Measurements from ENCODE around the gene TERB1. TPM values are rescaled to one million over a fixed set of nuclear protein-coding genes. Genes with fewer than 3 reads are reported as not detected.

Gene TERB1, protein sequence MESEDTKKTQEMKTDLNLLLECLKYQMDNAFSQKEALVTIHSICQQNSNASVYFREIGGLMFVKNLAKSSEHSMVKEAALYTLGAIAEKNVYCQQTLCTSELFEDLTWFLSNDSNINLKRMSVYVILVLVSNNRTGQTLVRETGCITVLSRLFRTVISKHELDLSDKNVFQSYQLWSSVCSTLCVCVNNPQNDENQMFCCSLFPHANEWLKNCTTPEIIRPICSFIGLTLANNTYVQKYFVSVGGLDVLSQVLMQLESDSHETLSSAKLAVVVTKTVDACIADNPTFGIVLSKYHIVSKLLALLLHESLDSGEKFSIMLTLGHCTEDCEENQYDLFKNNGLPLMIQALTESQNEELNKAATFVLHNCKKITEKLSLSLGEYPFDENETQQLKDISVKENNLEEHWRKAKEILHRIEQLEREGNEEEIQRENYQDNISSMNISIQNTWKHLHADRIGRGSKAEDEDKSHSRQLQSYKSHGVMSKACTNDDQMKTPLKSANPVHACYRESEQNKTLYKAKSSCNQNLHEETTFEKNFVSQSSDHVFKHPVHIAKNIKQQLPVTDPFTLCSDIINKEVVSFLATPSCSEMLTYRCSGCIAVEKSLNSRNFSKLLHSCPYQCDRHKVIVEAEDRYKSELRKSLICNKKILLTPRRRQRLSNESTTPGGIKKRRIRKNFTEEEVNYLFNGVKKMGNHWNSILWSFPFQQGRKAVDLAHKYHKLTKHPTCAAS
- total RNA-seq, result 1 to 10 TPM in 1 of 4 donors, under 1 TPM in 1, not detected in 2; 0.27 to 2.1 TPM

DNA sequence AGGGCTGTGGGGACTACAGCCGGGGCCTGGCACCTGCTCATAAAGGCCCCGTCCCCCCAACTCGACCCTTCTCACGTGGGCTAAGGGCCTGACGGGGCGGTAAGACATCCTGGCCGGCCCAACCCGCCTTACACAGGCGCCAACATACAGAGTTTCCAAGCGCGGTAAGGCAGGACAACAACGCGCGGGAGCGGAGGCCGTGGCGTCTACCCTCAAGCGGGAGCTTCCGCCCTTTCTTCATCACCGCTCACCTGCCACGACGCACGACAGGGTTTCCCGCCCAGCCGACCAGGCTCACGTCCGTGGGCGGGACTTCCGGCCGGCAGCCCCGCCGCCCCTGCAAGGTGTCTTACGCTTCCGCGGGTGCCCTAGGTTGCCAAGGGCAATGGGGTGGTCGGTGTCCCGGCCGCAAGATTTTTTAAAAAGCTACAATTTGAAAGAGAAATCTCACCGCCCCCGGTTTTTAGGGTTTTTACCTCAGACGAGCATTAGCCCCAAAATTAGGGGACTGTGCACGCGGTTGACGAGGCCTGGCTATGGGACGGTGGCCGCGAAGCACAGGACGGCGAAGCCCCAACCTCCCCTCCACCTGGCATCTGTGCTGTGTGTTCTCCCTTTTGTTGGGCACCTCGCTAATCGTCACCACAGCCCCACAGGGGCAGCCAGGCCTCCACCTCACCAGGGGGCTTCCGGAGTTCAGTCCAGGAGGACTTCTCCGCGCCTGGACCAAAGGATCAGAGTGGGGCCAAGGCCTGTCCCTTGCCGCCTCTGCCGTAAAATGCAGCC is at the start of gene TERB1:
TERB1 (minus strand) TSS at position 265 of the 786 bp plus-strand sequence. CDS start 4,786 bp downstream, outside the sequence.
- TF ChIP-seq, protein P1, sequence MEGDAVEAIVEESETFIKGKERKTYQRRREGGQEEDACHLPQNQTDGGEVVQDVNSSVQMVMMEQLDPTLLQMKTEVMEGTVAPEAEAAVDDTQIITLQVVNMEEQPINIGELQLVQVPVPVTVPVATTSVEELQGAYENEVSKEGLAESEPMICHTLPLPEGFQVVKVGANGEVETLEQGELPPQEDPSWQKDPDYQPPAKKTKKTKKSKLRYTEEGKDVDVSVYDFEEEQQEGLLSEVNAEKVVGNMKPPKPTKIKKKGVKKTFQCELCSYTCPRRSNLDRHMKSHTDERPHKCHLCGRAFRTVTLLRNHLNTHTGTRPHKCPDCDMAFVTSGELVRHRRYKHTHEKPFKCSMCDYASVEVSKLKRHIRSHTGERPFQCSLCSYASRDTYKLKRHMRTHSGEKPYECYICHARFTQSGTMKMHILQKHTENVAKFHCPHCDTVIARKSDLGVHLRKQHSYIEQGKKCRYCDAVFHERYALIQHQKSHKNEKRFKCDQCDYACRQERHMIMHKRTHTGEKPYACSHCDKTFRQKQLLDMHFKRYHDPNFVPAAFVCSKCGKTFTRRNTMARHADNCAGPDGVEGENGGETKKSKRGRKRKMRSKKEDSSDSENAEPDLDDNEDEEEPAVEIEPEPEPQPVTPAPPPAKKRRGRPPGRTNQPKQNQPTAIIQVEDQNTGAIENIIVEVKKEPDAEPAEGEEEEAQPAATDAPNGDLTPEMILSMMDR (IDR thresholded peaks at IDR 0.05), result no peak
- no peak for TF ChIP-seq POLR2A (IDR thresholded peaks at IDR 0.05)
- Histone ChIP-seq H3K9me3 (no peaks in the 10 kb centered on the region), H3K27me3 (no peaks in the 10 kb centered on the region), H3K4me3 (replicated peaks in 1 of 3) (no peak within 1 kb of the TSS), H3K4me1 (no peaks in the 10 kb centered on the region), H3K36me3 (peaks cover 17 to 21% of the 10 kb centered on the region in 2 donors), H3K27ac (no peak within 1 kb of the TSS)
- intact Hi-C loops (cut with DNase I), result no loop called here
- WGBS, 2 donors, result 90 to 91% methylated on average over 56 of the region's 56 CpGs
- DNase-seq, result no peak

GRCh38 chr16:66850115-66850815 is 48.9 kb upstream of the TERB1 start:
- 86 to 93% methylated on average over 11 to 12 of the region's 14 CpGs for WGBS, 2 donors

GRCh38 chr16:66849549-66849948 is 48.2 kb upstream of the TERB1 start:
- H3K27ac ChIP-seq, result no peak overlapping the region
- no peaks in the 10 kb centered on the region for H3K9me3 ChIP-seq
- H3K27me3 ChIP-seq, result peaks cover 7% of the 10 kb centered on the region
- no peaks in the 10 kb centered on the region for H3K36me3 ChIP-seq
- no peak overlapping the region for H3K4me3 ChIP-seq (replicated peaks in 1 of 3)
- WGBS, 2 donors, result 64 to 94% methylated on average over 4 of the region's 4 CpGs
- no peak for DNase-seq
- no peak for TF ChIP-seq POLR2A (IDR thresholded peaks at IDR 0.05)
- TF ChIP-seq, protein P1 (IDR thresholded peaks at IDR 0.05), result no peak
- peaks cover 4 to 5% of the 10 kb centered on the region in 2 donors for H3K4me1 ChIP-seq
- intact Hi-C loops (cut with DNase I), result no loop called here

More at GRCh38 chr16:66850115-66850815, 48.9 kb upstream of the TERB1 start:
- no peaks in the 10 kb centered on the region for H3K9me3 ChIP-seq
- no peak for TF ChIP-seq POLR2A (IDR thresholded peaks at IDR 0.05)
- TF ChIP-seq, protein P1 (IDR thresholded peaks at IDR 0.05), result no peak
- H3K27ac ChIP-seq, result no peak overlapping the region
- DNase-seq, result no peak
- H3K36me3 ChIP-seq, result no peaks in the 10 kb centered on the region
- no peaks in the 10 kb centered on the region for H3K4me1 ChIP-seq
- intact Hi-C loops (cut with DNase I), result no loop called here
- peaks cover under 1% of the 10 kb centered on the region for H3K27me3 ChIP-seq
- H3K4me3 ChIP-seq (replicated peaks in 1 of 3), result no peak overlapping the region

- peaks cover 7% of the 10 kb centered on the region for H3K27me3 ChIP-seq
- intact Hi-C loops (cut with DNase I), result no loop called here
- no peak for DNase-seq
Observed at GRCh38 chr16:66849021-66849420, 47.6 kb upstream of the TERB1 start.

More at GRCh38 chr16:66849021-66849420, 47.6 kb upstream of the TERB1 start:
- Histone ChIP-seq H3K36me3 (no peaks in the 10 kb centered on the region), H3K27ac (no peak overlapping the region), H3K4me3 (replicated peaks in 1 of 3) (no peak overlapping the region), H3K4me1 (peaks cover 10 to 11% of the 10 kb centered on the region in 2 donors), H3K9me3 (no peaks in the 10 kb centered on the region)
- 93% methylated on average over 2 of the region's 2 CpGs for WGBS, 2 donors
- TF ChIP-seq, protein P1 (IDR thresholded peaks at IDR 0.05), result no peak
- TF ChIP-seq POLR2A (IDR thresholded peaks at IDR 0.05), result no peak

Data from thyroid gland (tissue), 4 donors.